GM12873 (cell line): Measurements from ENCODE around the gene PBX3.

Experiments
- CTCF ChIP-seq: IDR thresholded peaks from 2 replicates; pipeline ENCODE4 v1.5.1; 2012; ENCODE audit warnings: low read depth, mild to moderate bottlenecking, moderate library complexity, low read length, control low read depth; ENCODE audit not compliant: insufficient read depth; ENCODE audit errors: missing control alignments

Gene PBX3

GRCh38 chr9:125988479-125989050, 241.4 kb downstream of the PBX3 start:
- no peak for TF ChIP-seq CTCF

GRCh38 chr9:125989090-125989501, 241.9 kb downstream of the PBX3 start:
- no peak for TF ChIP-seq CTCF

GRCh38 chr9:125989524-125990180, 242.5 kb downstream of the PBX3 start:
- no peak for TF ChIP-seq CTCF

GRCh38 chr9:125990186-125990792, 243.1 kb downstream of the PBX3 start:
- no peak for TF ChIP-seq CTCF

GRCh38 chr9:125990793-125991220, 243.6 kb downstream of the PBX3 start:
- TF ChIP-seq CTCF = no peak

- TF ChIP-seq CTCF = no peak
Observed at GRCh38 chr9:125991886-125992529, 244.8 kb downstream of the PBX3 start.

- no peak for TF ChIP-seq CTCF
Observed at GRCh38 chr9:125992557-125992956, 245.4 kb downstream of the PBX3 start.
